GOT3 (cell line): ENCODE data around the gene WNT7A.
"Not testable (repeated sequence)": the region's sequence is repeated elsewhere in the genome, so short reads cannot be mapped to it uniquely, and the experiment has no call there.

ENCODE experiments used
- DNase-seq: peaks from one replicate; lab custom pipeline; 2025; ENCODE audit warnings: mixed read lengths; lab: John Stamatoyannopoulos, UW

WNT7A gene

GRCh38 chr3:13865581-13865980 is 14.3 kb downstream of the WNT7A start:
- no peak for DNase-seq

GRCh38 chr3:13865106-13865505 is 14.8 kb downstream of the WNT7A start:
- no peak for DNase-seq

GRCh38 chr3:13863965-13864595 is 15.8 kb downstream of the WNT7A start:
- DNase-seq: no peak

GRCh38 chr3:13863382-13863952 is 16.4 kb downstream of the WNT7A start:
- DNase-seq: no peak

GRCh38 chr3:13861461-13861860 is 18.4 kb downstream of the WNT7A start:
- no peak for DNase-seq

DNA sequence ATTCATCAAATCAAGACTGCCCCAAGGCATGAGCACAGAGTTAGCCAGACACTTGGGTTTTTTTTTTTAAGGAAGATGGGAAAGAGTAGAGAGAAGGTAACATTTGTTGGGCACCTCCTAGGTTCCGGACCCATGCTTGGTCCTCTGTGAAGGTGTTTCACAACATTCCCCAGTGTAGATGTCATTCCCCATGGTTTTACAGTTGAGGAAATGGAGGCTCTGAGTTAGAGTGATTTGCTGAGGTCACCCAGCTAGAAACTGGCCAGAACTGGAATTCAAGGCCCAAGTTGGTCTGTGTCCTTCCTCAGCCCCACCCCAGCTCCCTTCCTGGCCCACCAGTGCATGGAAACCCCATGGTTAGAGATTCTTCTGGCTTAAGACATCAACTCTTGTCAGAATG is 19.9 kb downstream of the WNT7A start:
- DNase-seq: no peak

DNA sequence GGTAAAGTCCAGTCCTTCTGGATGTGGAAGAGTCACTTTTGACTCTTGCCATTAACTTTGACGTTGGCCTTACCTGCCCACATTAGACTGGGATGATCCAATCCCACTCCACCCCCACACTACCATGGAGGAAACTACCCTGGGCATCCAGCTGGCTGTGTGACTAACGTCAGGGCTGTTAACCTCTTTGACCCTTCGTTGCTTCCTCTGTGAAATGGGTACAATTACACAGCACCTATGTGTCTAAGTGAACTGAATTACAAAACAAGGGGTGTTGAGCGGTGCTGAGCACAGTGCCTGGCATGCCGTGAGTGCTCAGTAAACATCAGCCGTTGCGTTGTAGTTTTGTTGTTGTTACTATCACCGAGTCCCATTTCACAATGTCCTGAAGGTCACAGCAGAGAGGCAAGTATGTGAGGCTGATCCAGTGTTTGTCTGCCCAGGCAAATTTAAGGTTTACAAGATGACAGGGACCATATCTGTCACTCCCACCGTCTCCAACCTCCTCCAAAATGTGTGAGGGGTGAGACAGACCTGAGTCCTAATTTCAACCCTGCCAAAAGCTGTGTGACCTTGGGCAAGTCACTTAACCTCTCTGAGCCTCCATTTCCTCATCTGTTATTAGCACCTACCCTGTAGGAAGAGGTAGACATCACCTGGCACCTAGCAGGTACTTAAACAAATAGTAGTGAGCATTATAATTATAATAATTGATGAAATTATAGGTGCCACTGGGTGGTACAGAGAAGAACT is 20.9 kb downstream of the WNT7A start:
- DNase-seq: no peak

- DNase-seq: no peak
Measured at GRCh38 chr3:13857702-13858380, 22.0 kb downstream of the WNT7A start.

- DNase-seq: not testable (repeated sequence)
Measured at GRCh38 chr3:13856628-13857027, 23.2 kb downstream of the WNT7A start.

- DNase-seq: no peak
Measured at GRCh38 chr3:13856006-13856405, 23.9 kb downstream of the WNT7A start.

DNA sequence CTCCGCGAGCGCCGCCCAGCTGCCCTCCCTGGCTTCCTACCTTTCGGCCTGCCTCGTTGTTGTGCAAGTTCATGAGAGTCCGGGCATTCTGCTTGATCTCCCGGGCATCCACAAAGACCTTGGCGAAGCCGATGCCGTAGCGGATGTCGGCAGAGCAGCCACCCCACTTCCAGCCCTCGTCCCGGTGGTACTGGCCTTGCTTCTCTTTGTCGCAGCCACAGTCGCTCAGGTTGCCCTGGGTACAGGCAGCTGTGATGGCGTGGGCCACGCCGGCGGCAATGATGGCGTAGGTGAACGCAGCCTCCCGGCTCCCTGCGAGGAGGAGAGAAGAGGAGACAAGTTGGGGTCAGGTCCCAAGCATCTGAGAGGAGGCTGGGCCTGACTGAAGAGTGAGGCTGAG is 25.4 kb downstream of the WNT7A start:
- no peak for DNase-seq

GRCh38 chr3:13853978-13854296 is 25.9 kb downstream of the WNT7A start:
- DNase-seq: no peak

DNA sequence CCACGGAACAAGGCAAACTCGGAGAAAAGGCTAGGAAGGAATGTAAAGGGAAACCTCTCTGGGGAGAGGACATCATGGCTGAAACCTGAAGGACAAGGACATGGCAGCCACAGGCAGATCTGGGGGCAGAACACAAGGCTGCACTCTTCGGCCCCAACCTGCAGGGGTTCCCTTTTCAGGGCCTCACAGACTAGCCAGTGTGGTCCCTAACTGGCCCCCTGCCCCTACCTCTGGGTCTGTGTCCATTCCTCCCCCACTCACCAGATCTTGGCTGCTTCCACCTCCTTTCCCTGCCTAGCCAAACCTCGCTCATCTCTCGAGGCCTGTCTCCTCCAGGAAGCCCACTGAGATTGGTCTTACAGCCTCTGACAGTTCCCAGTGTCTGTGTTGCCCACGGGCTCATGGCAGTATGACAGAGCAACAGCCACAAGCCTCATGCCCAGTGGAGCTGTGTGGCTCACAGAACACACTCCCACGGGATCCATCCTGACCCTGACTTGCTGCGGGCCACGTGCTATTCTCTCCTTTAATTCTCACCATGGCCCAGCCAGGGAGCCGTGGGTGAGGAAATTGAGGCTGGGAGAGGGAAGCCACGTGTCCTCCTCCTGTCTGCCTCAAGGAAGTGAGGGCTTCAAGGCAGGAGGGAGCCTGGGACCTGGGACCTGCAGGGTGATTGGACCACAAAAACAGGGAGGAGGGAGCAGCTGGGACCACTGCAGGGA is 26.5 kb downstream of the WNT7A start:
- DNase-seq: no peak

DNA sequence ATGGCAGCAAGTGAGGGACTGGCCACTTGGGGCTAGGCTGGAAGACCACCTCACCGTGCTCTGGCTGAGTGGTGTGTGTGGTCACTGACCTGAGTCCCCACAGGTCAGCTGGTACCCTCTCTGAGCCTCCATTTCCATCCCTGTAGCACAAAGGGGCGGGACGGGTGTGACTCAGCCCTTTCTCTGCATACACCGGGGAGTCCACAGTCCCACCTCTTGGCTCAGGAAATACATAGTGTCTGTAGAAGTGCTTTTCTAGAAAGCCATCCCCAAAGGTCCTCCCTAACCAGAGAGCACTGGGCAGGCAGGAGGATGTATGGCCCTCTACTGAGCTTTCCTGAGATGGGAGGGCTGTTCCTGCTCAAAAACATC is 27.2 kb downstream of the WNT7A start:
- no peak for DNase-seq

DNA sequence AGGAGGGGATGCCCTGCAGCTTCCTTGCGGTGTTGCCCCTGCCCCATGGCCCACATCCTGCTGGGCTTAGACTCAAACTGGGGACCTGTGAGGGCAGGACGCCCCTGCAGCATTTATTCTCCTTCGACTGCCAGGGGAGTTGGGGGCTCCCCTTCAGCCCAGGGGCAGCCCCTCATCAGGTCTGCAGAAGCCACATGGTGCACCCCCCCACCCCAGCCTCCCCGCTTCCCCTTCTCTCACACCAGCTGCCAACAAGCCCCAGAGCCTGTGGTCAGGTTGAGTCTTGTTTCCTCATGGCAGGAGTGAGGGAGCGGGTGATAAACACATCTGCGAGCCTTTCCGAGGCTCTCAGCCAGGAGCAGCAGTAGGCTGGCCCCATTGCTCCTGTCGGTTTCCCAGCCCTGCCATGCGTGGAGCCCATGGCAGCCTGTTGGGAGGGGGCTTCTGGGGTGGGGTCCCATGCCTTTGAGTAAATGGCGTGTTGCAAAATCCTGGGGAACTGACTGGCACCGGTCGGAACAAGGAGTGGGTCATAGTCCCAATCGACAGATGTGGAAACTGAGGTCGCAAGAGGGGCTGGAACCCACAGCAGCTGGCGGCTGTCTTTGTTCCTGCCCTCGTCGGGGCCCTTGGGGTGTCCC is 27.8 kb downstream of the WNT7A start:
- no peak for DNase-seq

DNA sequence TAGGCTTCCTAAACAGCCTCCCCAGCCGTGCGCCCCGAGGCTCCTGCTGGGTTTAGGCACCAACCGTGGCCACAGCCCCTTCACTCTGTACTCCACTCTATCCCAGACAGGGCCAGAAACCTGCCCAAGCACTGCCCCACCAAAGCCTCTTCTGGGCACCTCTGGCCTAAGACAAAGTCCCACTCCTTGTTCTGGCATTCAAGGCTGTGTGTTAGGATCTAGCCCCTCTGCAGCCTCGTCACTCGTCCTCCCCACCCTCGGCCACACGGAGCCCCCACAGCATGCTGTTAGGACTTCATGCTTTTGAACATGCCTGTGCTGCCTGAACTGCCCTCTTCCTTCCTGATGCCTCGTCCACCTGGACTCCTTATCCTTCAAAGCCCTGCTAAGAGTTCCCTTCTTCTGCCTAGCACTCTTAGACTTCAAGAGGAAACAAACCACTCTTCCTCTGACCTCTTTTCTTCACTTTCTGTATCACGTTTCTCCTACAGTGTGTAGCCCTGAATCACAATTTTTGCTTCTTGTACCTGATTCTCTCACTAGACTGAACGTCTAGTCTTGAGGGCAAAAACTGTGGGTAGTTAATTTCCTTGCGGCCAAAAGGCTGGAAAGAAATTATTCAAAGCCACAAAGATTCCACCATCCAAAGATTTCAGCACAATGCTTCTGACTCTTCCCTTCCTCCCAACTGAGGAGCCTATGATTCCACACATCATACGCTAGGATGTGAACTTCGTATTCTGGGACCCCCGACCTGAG is 28.6 kb downstream of the WNT7A start:
- DNase-seq: no peak

GRCh38 chr3:13850161-13850945 is 29.5 kb downstream of the WNT7A start:
- DNase-seq: no peak

DNA sequence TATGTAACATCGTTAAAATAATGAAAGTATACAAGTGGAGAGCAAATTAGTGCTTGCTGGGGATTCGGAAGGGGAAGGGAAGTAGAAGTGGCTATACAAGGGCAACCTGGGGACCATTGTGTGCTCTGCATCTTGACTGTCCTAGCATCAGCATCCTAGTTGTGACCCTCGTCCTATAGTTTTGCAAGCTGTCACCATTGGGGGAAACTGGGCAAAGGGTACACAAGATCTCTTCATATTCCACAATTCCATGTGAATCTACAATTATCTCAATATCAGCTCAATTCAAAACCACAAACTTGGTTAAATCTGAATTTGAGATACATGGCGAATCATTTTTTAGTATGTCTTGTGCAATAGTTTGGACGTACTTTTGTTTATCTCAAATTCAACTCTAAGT is 30.9 kb downstream of the WNT7A start:
- DNase-seq: no peak

DNA sequence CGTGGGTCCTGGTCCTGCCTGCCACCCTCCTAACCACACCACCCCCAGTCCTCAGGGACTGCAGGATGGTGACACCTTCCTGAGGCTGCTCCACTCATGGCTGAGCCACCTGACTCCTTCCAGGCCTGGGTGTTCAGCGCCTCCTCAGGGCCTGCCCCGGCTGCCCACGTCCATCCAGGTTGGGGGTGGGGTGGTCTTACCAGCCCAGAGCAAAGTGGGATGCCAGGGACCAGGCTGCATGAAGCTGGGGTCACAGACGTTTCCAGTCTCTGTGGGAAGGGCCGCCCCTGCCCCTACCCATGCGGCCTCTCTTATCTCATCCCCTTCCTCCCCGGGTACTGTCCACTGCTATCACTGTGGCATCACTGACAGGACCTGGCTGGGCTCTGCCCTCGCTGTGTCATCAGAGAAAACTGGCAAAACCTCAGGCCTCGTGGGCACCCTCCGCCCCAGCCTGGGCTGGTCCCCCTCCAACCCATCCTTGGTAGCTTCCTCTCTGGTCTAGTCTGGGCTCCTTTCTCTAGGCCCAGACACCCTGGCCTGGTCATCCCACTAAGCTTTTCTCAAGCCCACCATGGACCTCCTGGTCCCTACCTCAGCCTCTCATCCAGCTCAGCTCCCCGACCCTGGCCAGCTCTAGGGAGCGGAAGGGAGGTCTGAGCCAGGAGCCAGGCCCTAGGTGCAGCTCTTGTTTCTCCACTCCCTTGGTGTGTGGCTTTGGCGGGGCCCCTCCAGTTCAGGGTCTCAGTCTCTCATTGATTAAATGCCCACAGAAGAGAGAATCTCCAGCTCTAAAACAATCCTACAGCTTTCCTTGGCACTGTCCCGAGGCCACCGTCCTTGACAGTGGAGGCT is 32.9 kb downstream of the WNT7A start:
- DNase-seq: no peak
